HG03442 (cell line): ENCODE results near the gene TYSND1.
A peak's percentile ranks its signal among the peaks of the same experiment; 100 is the strongest.
"Not testable (repeated sequence)": the region's sequence is repeated elsewhere in the genome, so short reads cannot be mapped to it uniquely, and the experiment has no call there.

Experiments used
- ATAC-seq: cut with Tn5 transposase; IDR thresholded peaks from one replicate; pipeline ENCODE4 v1.9.1; 2021; ENCODE audit warnings: mild to moderate bottlenecking, moderate library complexity; ENCODE audit not compliant: unreplicated experiment

The TYSND1 gene

GRCh38 chr10:70135046-70135445, 11.5 kb downstream of the TYSND1 start:
- ATAC-seq, result no peak

GRCh38 chr10:70132098-70133029, 14.1 kb downstream of the TYSND1 start, which contains the start of gene AIFM2:
Gene AIFM2 (minus strand): TSS chr10:70132825. CDS start chr10:70124084, 8,741 bp downstream.
- peak; percentile 76 for ATAC-seq

GRCh38 chr10:70131560-70131937, 15.0 kb downstream of the TYSND1 start:
- ATAC-seq, result no peak

- no peak for ATAC-seq
Measured at GRCh38 chr10:70130878-70131559, 15.5 kb downstream of the TYSND1 start.

GRCh38 chr10:70126700-70127395, 19.7 kb downstream of the TYSND1 start:
- no peak for ATAC-seq

DNA sequence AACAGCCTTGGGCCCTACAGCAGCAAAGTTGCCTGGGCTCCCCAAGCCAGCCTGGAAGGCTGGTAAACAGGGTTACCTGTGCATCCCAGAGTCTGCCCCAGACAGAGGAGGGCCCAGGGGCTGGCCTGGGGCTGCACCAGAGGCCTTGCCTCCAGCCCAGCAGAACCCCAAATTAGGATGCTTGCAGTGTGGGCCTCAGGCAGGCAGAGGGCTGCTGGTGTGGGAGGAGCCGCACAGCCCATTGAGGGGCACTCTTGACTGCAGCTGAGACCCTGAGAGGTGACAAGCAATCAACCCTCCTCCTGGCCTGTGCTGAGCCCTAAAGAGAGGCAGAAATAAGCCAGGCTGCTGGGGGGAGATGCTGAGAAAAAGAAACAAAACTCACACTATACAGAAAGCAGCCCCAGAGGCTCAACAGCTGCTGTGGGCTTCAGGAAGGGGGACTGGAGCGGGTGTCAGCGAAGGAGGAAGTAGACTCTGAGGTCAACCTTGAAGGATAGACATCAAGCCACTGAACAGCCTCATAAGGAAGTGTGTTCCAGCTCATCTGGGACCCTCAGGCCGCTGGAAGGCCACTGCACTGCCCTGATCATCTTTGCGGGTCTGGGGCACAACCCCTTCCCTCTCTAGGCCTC, 20.5 kb downstream of the TYSND1 start:
- ATAC-seq, result no peak

DNA sequence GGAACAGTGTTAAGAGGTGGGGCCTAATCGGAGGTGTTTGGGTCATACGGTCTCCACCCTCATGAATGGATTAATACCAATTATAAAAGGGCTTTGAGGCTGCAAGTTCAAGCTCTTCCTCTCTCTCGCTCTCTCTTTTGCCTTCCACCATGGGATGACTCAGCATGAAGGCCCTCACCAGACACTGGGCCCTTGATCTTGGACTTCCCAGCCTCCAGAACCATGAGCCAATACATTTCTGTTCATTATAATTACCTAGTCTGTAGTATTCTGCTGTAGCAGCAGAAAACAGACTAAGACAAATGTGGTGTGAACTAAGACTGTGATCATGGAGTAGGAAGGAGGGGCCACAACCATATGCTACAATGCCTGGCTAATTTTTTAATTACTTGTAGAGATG, 21.6 kb downstream of the TYSND1 start:
- no peak for ATAC-seq

DNA sequence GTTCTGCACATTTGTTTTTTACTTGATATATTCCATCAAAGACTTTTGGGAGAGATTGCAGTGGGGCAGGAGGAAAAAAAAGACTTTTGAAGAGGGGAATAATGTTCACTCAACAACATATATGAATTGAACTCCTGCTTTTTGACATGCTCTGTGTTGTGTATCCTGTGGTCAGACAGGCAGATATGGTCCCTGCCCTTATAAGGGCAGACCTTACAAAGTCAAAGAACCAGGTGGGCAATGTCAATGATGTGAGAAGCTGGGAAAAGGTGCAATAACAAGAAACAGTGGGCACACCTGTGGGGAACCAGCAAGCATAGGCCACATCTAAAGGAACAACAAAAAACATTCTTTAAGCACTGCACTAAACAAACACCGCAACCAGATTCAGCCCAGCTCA, 22.1 kb downstream of the TYSND1 start:
- no peak for ATAC-seq

GRCh38 chr10:70123817-70124216, 22.7 kb downstream of the TYSND1 start:
- no peak for ATAC-seq

- ATAC-seq, result not testable (repeated sequence)
Measured at GRCh38 chr10:70123166-70123565, 23.3 kb downstream of the TYSND1 start.

- ATAC-seq, result no peak
Measured at GRCh38 chr10:70122742-70123141, 23.8 kb downstream of the TYSND1 start.

GRCh38 chr10:70121281-70121949, 25.1 kb downstream of the TYSND1 start:
- no peak for ATAC-seq

DNA sequence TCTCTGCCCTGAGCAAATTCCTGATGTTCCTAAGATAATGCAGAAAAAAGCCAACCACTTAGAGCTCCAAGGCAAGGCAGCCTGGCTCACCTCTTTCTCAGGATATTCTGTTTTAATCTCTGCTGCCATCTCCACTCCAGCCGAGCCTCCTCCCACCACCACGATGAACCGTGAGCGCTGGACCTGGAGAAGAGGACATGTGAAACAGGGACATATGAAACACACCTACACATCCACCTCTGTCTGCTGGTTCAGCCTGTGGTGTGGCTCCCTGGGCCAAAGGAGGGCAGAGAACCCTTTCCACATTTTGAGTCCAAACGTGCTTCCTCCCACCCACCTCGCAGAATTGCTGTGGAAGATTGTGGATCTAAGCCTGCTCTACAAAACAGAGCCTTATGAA, 26.1 kb downstream of the TYSND1 start:
- ATAC-seq, result no peak

DNA sequence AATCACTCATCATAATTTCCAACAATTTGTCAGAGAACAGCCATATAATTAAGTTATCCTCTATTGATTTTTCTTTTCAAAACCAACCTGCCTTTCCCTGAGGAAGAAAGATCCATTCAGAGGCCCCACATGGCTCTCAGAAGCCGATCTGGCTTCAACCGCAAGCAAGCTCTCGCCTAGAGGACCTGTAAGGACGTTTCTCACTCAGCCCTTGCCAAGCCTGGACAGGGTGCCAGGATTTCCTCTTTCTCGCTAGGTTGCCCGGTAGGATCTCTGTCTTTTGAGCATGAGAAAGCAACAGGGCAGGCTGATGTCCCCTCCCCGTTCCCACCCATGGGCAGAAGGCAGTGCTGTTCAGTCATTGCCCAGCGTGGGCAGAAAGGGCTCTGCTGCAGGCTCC, 26.9 kb downstream of the TYSND1 start:
- no peak for ATAC-seq

GRCh38 chr10:70119197-70119596, 27.3 kb downstream of the TYSND1 start:
- no peak for ATAC-seq

DNA sequence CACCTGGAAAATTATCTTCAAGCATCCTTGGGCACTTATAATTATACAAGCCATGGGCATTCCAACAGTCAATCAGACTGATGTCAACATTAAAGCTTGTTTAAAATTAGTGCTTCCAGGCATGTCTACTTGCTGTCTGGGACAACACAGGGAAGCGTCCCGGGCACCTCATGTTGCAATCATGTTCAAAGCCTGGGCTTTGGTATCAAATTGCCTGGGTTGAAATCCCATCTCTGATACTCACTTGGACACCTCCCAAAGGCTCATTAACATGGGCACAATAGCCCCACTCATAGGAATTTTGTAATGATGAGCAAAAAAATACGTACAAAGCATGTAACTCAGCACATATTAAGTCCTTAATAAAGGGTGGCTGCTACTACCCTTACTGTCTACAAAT, 28.3 kb downstream of the TYSND1 start:
- no peak for ATAC-seq

DNA sequence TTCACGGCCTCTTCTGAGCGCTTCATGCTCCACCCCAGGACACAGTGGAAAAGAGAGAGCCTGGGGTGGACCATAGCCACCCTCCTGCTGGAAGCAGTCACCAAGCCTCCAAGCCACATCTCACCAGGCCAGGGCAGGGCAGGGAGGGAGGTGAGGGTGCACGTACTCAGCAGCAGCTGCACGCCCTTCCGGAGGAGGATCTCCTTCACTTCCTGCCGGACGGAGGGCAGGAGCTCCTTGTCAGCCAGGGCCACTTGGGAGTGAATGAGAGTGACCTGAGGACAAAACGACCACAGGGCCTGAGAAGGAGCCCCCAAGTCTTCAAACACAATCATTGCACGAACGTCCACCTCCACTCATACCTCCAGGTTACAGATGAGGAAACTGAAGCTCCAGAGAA, 28.9 kb downstream of the TYSND1 start:
- no peak for ATAC-seq

- ATAC-seq, result no peak
Measured at GRCh38 chr10:70115948-70116682, 30.4 kb downstream of the TYSND1 start.

- ATAC-seq, result no peak
Measured at GRCh38 chr10:70114902-70115301, 31.6 kb downstream of the TYSND1 start.

DNA sequence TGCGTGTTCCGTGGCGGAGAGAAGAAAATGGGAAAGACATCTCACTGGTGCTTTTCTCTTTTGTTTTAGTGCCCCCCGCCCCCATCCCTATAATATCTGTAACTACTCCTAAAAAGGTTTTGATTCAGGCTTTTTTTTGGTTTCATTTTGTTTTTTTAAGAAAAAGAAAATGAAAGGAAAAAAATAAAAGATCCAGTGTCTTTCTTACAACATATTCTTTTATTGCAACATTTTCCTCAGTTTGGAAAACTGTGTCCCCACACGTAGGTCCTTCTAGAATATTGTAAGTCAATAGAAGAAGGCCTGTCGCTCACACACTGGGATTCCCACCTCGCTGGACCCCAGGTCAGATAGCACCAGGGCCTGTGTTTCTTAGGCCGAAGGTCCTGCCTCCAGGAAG, 34.4 kb downstream of the TYSND1 start:
- ATAC-seq, result no peak
